OCI-LY1 (cell line): ENCODE measurements around the gene REX1BD.

Source experiments
- EZH2 ChIP-seq: fragments of 200-600 bp; sonication (generic), shearing (Covaris generic); IDR thresholded peaks from 2 replicates; pipeline ENCODE4 v1.8.0; 2017; ENCODE audit warnings: borderline replicate concordance, mixed run types, mild to moderate bottlenecking, antibody characterized with exemption, low read length, moderate library complexity, mixed read lengths
- TF ChIP-seq, protein P1 (sequence below): fragments of 200-600 bp; sonication (generic), shearing (Covaris generic); IDR thresholded peaks from 2 replicates; pipeline ENCODE4 v1.5.1; 2017; ENCODE audit warnings: mild to moderate bottlenecking, antibody characterized with exemption, low read length, moderate library complexity, mixed read lengths

DNA sequence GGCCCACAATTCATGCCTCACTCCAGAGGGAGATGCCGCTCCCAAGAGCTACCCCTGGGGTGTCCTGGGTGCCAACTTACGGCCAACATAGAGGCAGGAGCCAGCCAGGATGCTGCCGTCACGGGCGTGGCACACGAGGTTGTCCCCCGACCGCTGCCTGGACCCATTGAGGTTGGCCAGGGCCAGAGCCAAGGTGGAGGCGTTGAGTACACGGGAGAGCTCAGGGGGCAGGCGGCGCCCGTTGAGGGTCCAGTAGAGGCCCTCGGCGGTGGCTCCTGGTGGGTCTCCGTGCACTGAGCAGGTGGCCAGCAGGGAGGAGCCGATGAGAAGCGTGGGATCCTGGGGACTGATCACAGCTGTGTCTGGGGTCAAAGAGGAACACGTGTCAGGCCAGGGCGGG is 10.9 kb downstream of the REX1BD start:
- TF ChIP-seq, protein P1, sequence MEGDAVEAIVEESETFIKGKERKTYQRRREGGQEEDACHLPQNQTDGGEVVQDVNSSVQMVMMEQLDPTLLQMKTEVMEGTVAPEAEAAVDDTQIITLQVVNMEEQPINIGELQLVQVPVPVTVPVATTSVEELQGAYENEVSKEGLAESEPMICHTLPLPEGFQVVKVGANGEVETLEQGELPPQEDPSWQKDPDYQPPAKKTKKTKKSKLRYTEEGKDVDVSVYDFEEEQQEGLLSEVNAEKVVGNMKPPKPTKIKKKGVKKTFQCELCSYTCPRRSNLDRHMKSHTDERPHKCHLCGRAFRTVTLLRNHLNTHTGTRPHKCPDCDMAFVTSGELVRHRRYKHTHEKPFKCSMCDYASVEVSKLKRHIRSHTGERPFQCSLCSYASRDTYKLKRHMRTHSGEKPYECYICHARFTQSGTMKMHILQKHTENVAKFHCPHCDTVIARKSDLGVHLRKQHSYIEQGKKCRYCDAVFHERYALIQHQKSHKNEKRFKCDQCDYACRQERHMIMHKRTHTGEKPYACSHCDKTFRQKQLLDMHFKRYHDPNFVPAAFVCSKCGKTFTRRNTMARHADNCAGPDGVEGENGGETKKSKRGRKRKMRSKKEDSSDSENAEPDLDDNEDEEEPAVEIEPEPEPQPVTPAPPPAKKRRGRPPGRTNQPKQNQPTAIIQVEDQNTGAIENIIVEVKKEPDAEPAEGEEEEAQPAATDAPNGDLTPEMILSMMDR = no peak
- no peak for TF ChIP-seq EZH2
